ENCODE data around the gene HDAC4. TPM values are rescaled to one million over a fixed set of nuclear protein-coding genes. Genes with fewer than 3 reads are reported as not detected.
A peak's percentile ranks its signal among the peaks of the same experiment; 100 is the strongest.

The HDAC4 gene
- total RNA-seq, 4 donors from 2014 or later = 68.0 to 123 (median 86.5) TPM

DNA sequence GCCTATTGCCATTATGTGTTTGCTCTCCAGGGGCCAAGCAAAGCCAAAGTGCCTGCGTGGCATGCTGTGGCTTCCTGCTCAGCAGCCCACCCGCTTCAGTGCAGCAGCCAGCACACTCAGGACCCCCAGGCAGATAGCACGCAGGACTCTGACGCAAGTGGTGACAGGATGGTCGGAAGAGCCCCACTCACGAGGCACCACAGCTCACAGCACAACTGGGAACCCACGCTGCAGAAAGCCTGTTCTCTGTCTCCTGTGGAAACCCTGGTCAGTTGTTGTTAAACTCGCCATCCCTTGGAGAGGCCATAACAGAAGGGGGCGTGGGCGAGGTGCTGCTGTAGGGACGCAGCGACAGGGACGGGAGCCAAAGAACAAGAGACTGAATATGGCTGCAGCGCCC is 76.4 kb downstream of the HDAC4 start:
- Histone ChIP-seq H3K27ac (peak overlapping the region in 1 of 4 donors; percentile 21), H3K36me3 (no peaks in the 10 kb centered on the region), H3K9me3 (no peaks in the 10 kb centered on the region), H3K27me3 (no peaks in the 10 kb centered on the region), H3K4me1 (peaks cover 0 to 74% (median 34%) of the 10 kb centered on the region in 4 donors), H3K4me3 (no peak overlapping the region)
- TF ChIP-seq EP300 (IDR thresholded peaks at IDR 0.05) = no peak
- no peak for TF ChIP-seq POLR2A (IDR thresholded peaks at IDR 0.05)
- no peak for TF ChIP-seq CTCF (IDR thresholded peaks at IDR 0.05)
- no peak for DNase-seq (ENCODE audit: low spot score in 2 of 2)
- 78 to 86% methylated on average over 14 of the region's 14 CpGs for WGBS, 2 donors

GRCh38 chr2:239323447-239323846 is 77.4 kb downstream of the HDAC4 start:
- no peak for TF ChIP-seq CTCF (IDR thresholded peaks at IDR 0.05)
- no peak for TF ChIP-seq EP300 (IDR thresholded peaks at IDR 0.05)
- TF ChIP-seq POLR2A (IDR thresholded peaks at IDR 0.05) = no peak
- no peaks in the 10 kb centered on the region for H3K27me3 ChIP-seq
- DNase-seq (ENCODE audit: low spot score in 2 of 2) = no peak
- no peaks in the 10 kb centered on the region for H3K9me3 ChIP-seq
- H3K36me3 ChIP-seq = no peaks in the 10 kb centered on the region
- H3K27ac ChIP-seq = peak overlapping the region in 2 of 4 donors; percentile 36 to 65
- H3K4me1 ChIP-seq = peaks cover 0 to 74% (median 27%) of the 10 kb centered on the region in 4 donors
- H3K4me3 ChIP-seq = no peak overlapping the region
- 88 to 94% methylated on average over 14 of the region's 14 CpGs for WGBS, 2 donors

DNA sequence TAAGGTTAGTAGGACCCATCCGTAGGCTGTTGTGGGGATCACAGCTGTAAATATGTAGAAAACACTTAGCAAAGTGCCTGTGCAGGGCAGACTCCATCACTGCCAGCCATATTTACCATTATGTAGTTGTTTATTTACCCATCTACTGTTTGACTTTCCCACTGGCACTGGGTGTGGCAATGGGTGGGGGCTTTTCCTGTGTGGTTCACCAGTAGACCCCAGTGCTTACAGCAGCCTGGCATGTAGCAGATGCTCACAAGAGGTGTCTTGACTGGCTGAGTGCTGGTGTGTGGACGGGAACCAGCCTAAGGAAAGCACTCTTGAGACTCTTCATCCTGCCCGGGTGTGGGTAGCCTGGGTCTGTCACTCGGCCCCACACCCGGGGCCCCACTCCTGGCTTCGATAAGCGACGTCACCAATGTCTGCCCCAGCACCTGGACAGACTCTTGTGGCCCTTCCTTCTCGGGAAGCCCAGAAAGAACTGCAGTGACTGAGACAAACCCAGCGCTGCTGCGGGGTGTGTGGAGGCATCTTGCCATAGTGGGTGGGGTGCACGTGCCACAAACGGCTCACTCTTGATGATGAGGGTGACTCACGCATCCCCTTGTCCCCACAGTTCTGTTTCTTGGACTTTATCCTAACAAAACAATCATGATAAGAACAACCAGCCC is 78.3 kb downstream of the HDAC4 start:
- no peaks in the 10 kb centered on the region for H3K9me3 ChIP-seq
- no peak overlapping the region for H3K4me3 ChIP-seq
- WGBS, 2 donors = 62 to 69% methylated on average over 13 to 14 of the region's 14 CpGs
- H3K36me3 ChIP-seq = no peaks in the 10 kb centered on the region
- peaks cover 0 to 74% (median 25%) of the 10 kb centered on the region in 4 donors for H3K4me1 ChIP-seq
- peak overlapping the region in 2 of 4 donors; percentile 43 to 65 for H3K27ac ChIP-seq
- no peaks in the 10 kb centered on the region for H3K27me3 ChIP-seq
- no peak for DNase-seq (ENCODE audit: low spot score in 2 of 2)
- TF ChIP-seq EP300 (IDR thresholded peaks at IDR 0.05) = peak in 1 of 2 donors; percentile 29
- TF ChIP-seq CTCF (IDR thresholded peaks at IDR 0.05) = no peak

DNA sequence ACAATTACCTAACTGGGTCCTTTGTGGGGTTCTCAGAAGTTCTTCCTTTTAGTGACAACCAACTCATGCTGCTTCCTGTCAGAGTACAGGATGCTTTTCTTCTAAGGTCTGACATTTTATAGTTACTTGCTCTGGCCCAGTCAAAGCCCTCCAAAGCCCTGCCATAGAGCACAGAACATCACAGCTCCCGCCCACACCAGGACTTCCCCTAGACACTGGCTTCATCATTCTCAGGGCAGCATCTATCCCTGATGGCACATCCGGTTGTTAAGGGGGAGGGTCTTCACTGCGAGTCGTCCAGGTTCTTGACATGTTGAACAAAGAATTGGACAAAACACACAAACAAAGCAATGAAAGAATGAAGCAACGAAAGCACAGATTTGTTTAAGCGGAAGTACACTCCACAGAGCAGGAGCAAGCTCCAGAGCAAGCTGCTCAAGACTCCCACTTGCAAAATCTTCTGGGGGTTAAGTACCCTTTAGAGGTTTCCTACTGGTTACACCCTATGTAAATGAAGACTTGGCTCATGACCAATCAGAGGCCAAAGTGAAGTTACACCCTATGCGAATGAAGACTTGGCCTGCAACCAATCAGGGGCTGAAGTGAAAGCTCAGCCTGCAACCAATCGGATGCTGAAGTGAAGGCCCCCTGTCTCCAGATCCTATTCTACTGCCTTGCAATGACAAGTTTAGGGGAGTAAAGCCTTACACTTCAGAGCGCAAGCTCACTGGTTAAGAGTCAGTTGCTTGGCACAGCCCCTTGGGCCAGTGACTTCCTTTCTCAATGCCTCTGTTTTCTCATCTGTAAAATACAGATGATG is 79.0 kb downstream of the HDAC4 start:
- Histone ChIP-seq H3K4me1 (peaks cover 0 to 74% (median 22%) of the 10 kb centered on the region in 4 donors), H3K36me3 (no peaks in the 10 kb centered on the region), H3K27ac (peak overlapping the region in 2 of 4 donors; percentile 43 to 65), H3K4me3 (no peak overlapping the region), H3K27me3 (no peaks in the 10 kb centered on the region), H3K9me3 (no peaks in the 10 kb centered on the region)
- 82 to 84% methylated on average over 9 of the region's 9 CpGs for WGBS, 2 donors
- no peak for DNase-seq (ENCODE audit: low spot score in 2 of 2)
- TF ChIP-seq POLR2A (IDR thresholded peaks at IDR 0.05) = no peak
- TF ChIP-seq CTCF (IDR thresholded peaks at IDR 0.05) = no peak
- TF ChIP-seq EP300 (IDR thresholded peaks at IDR 0.05) = no peak

Data from tibial nerve (tissue), 4 donors.